ENCODE measurements around the gene TXNDC15.

The TXNDC15 gene

GRCh38 chr5:134920848-134921575, 46.8 kb downstream of the TXNDC15 start:
- no peak for DNase-seq

- DNase-seq: no peak
Observed at GRCh38 chr5:134932508-134932907, 58.3 kb downstream of the TXNDC15 start.

- DNase-seq: no peak
Observed at GRCh38 chr5:134934202-134934601, 60.0 kb downstream of the TXNDC15 start.

- no peak for DNase-seq
Observed at GRCh38 chr5:134935711-134936602, 61.8 kb downstream of the TXNDC15 start.

- DNase-seq: no peak
Observed at GRCh38 chr5:134937526-134937925, 63.4 kb downstream of the TXNDC15 start.

GRCh38 chr5:134938030-134938429, 63.9 kb downstream of the TXNDC15 start:
- no peak for DNase-seq

GRCh38 chr5:134939500-134939899, 65.3 kb downstream of the TXNDC15 start:
- no peak for DNase-seq

- DNase-seq: no peak
Observed at GRCh38 chr5:134943547-134943946, 69.4 kb downstream of the TXNDC15 start.

- DNase-seq: no peak
Observed at GRCh38 chr5:134944630-134945029, 70.5 kb downstream of the TXNDC15 start.

- DNase-seq: no peak
Observed at GRCh38 chr5:134945041-134945440, 70.9 kb downstream of the TXNDC15 start.

- DNase-seq: no peak
Observed at GRCh38 chr5:134948911-134949310, 74.7 kb downstream of the TXNDC15 start.

- DNase-seq: no peak
Observed at GRCh38 chr5:134949316-134949715, 75.1 kb downstream of the TXNDC15 start.

All from T-helper 1 cell (primary cell).